ENCODE results near the gene BUB1B. TPM values are rescaled to one million over a fixed set of nuclear protein-coding genes. Genes with fewer than 3 reads are reported as not detected.

Gene BUB1B
- total and polyA plus RNA-seq, 9 of the 15 experiments (the other 6 are each of a cell fraction or from before 2014, with no cell fraction given), result 28.7 to 113 (median 82.2) TPM

DNA sequence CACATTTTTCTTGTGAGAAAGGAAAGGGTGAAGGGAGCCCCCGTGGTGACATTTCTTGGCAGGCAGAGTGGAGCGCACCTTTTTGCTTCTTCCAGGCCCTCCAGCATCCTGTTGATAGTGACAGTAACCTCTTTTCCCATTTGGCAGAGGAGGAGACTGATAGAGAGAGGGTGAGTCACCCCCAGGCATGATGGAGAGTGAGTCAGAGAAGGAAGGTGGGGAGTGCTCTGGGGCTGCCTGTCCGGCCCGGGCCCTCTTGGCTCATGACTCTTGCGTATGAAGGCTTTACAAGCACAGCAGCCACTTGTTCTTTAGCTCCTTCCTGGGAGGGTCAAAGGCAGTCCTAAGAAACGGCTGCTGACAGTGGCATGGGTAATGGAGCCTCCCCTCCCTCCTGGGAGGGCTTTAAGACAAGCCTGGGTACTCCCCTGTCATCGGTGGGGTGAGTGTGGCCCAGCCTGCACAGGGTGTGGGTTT lies 106.0 kb downstream of the BUB1B start (continued):
- TF ChIP-seq FOS (IDR thresholded peaks at IDR 0.05; ENCODE audit: extremely low read depth, insufficient read length) (peak; percentile 79), ZNF217 (CRISPR knock-in tag; IDR thresholded peaks at IDR 0.05) (no peak), CBX5 (IDR thresholded peaks at IDR 0.05; ENCODE audit: borderline replicate concordance, low read depth) (no peak), FOXJ3 (CRISPR knock-in tag; IDR thresholded peaks at IDR 0.05) (no peak), HDAC8 (tag; IDR thresholded peaks at IDR 0.05) (no peak), TCF7L2 (IDR thresholded peaks at IDR 0.05; ENCODE audit: low read depth, low read length) (no peak), NRF1 (conservative IDR thresholded peaks at IDR 0.05 in 1 of 2, IDR thresholded peaks at IDR 0.05 in 1 of 2) (peak; percentile 49 to 50; a peak in 2 of 4 replicates), RBM25 (IDR thresholded peaks at IDR 0.05; ENCODE audit: low read depth, low read length, severe bottlenecking) (no peak), CBFA2T2 (conservative IDR thresholded peaks at IDR 0.05) (peak; percentile 41), HNRNPUL1 (IDR thresholded peaks at IDR 0.05; ENCODE audit: low read length) (no peak), JUNB (CRISPR knock-in tag; conservative IDR thresholded peaks at IDR 0.05) (peak; percentile 82), RBM14 (IDR thresholded peaks at IDR 0.05; ENCODE audit: borderline replicate concordance, insufficient read depth, low read depth, low read length) (no peak), ZKSCAN3 (CRISPR knock-in tag; IDR thresholded peaks at IDR 0.05) (no peak), IRF9 (tag; IDR thresholded peaks at IDR 0.05) (no peak), ATF2 (CRISPR knock-in tag; IDR thresholded peaks at IDR 0.05) (no peak), ETV1 (tag; conservative IDR thresholded peaks at IDR 0.05; ENCODE audit: low read depth) (no peak; the same call in 1 of the 2 replicates), RBFOX2 (IDR thresholded peaks at IDR 0.05; ENCODE audit: low read depth, low read length) (no peak)
- TF ChIP-seq, protein P1, sequence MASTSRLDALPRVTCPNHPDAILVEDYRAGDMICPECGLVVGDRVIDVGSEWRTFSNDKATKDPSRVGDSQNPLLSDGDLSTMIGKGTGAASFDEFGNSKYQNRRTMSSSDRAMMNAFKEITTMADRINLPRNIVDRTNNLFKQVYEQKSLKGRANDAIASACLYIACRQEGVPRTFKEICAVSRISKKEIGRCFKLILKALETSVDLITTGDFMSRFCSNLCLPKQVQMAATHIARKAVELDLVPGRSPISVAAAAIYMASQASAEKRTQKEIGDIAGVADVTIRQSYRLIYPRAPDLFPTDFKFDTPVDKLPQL (IDR thresholded peaks at IDR 0.05; ENCODE audit: extremely low read depth, insufficient read length), result no peak
- TF ChIP-seq, protein P2, sequence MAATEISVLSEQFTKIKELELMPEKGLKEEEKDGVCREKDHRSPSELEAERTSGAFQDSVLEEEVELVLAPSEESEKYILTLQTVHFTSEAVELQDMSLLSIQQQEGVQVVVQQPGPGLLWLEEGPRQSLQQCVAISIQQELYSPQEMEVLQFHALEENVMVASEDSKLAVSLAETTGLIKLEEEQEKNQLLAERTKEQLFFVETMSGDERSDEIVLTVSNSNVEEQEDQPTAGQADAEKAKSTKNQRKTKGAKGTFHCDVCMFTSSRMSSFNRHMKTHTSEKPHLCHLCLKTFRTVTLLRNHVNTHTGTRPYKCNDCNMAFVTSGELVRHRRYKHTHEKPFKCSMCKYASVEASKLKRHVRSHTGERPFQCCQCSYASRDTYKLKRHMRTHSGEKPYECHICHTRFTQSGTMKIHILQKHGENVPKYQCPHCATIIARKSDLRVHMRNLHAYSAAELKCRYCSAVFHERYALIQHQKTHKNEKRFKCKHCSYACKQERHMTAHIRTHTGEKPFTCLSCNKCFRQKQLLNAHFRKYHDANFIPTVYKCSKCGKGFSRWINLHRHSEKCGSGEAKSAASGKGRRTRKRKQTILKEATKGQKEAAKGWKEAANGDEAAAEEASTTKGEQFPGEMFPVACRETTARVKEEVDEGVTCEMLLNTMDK (IDR thresholded peaks at IDR 0.05; ENCODE audit: borderline replicate concordance, insufficient read depth, low read depth, low read length, poor library complexity, severe bottlenecking), result no peak

Measured in K562 (cell line).